Testis (tissue), 2 donors: ENCODE measurements around the gene FBXL22.

Experiments used
- POLR2A ChIP-seq: fragments of 450-650 bp; IDR thresholded peaks from one replicate; pipeline ENCODE4 v1.6.1; 2017; ENCODE audit warnings: antibody characterized with exemption, mild to moderate bottlenecking, moderate library complexity
- TF ChIP-seq, protein P1 (sequence below), 3 experiments: fragments of 450-650 bp in 2 of 3; fragments of 200-600 bp in 1 of 3; sonication (generic) in 1 of 3; IDR thresholded peaks; one replicate each; pipeline ENCODE4 v1.5.1; 2016 to 2019; ENCODE audit warnings: antibody characterized with exemption in 3 of 3, mild to moderate bottlenecking in 2 of 3, moderate library complexity in 1 of 3

DNA sequence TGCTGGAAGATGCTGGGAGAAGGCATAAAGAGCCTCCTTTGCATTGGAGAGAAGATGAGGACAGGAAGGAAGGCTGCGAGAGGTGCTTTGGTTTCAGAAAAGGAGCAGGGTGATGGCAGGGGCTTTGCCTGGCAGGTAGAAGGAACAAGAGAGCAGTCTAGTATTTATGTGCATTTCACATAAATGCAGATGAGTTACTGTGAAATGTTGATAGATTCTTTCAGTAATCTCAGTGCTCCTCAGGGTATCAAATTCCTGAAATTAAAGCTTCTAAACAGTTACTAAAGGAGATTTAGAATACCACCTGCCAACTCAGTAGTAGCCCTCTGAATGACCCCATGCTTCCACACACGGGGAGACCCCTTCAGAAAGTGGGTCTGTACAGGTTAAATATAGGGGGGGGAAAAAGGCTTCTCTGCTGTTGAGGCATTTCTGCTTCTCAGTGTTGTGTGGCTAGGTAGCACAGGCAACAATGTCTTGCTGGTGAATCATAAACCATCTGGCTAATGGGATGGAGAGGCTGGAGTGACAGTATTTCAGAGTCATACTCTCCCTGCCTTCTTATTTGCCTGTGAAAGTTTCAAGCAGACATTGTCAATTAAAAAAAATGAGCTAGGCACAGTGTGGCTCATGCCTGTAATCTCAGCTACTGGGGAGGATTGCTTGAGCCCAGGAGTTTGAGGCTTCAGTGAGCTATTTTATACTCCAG, 14.3 kb upstream of the FBXL22 start:
- TF ChIP-seq, protein P1, sequence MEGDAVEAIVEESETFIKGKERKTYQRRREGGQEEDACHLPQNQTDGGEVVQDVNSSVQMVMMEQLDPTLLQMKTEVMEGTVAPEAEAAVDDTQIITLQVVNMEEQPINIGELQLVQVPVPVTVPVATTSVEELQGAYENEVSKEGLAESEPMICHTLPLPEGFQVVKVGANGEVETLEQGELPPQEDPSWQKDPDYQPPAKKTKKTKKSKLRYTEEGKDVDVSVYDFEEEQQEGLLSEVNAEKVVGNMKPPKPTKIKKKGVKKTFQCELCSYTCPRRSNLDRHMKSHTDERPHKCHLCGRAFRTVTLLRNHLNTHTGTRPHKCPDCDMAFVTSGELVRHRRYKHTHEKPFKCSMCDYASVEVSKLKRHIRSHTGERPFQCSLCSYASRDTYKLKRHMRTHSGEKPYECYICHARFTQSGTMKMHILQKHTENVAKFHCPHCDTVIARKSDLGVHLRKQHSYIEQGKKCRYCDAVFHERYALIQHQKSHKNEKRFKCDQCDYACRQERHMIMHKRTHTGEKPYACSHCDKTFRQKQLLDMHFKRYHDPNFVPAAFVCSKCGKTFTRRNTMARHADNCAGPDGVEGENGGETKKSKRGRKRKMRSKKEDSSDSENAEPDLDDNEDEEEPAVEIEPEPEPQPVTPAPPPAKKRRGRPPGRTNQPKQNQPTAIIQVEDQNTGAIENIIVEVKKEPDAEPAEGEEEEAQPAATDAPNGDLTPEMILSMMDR (IDR thresholded peaks at IDR 0.05), result no peak
- no peak for TF ChIP-seq POLR2A
